ENCODE data around the gene BTN3A1.

The BTN3A1 gene

GRCh38 chr6:26464014-26464413 is 61.9 kb downstream of the BTN3A1 start:
- DNase-seq (ENCODE audit: low read depth), result no peak
- TF ChIP-seq CTCF (IDR thresholded peaks at IDR 0.05; ENCODE audit: control insufficient read depth, extremely low read depth, insufficient read depth), result no peak

GRCh38 chr6:26464416-26465131 is 62.5 kb downstream of the BTN3A1 start:
- H3K4me3 ChIP-seq (ENCODE audit: low read depth, low read length), result no peak overlapping the region
- DNase-seq (ENCODE audit: low read depth), result no peak
- no peak for TF ChIP-seq CTCF (IDR thresholded peaks at IDR 0.05; ENCODE audit: control insufficient read depth, extremely low read depth, insufficient read depth)

More at GRCh38 chr6:26464014-26464413, 61.9 kb downstream of the BTN3A1 start:
- H3K4me3 ChIP-seq (ENCODE audit: low read depth, low read length), result no peak overlapping the region

Data from LNCaP clone FGC (cell line).